ENCODE results near the gene RAB38. TPM values are rescaled to one million over a fixed set of nuclear protein-coding genes. Genes with fewer than 3 reads are reported as not detected.

The RAB38 gene
- total and polyA plus RNA-seq, 9 donors, result 0.91 to 4.3 (median 2.4) TPM

DNA sequence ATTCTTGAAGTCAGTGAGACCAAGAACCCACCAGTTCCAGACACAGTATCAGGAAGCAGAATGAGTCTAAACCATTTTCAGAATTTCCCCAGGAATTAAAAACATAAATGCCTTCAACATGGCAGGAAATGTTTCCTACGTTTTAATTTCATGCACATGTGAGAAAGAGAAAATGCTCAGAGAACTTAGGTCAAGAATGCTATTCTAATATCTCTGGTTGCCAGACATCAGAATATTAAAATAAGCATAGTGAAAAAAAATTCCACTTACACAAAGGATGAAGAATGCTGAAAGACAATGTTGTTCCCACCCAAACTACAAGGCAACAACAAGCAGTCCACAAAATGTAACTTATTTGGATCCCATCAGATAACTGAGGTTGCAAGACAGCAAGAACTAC lies 104.8 kb downstream of the RAB38 start:
- H3K9me3 ChIP-seq, result no peaks in the 10 kb centered on the region
- H3K4me1 ChIP-seq (ENCODE audit: insufficient read depth), result no peaks in the 10 kb centered on the region
- intact Hi-C loops (cut with DNase I), result no loop called here
- H3K27ac ChIP-seq, result no peak overlapping the region
- no peaks in the 10 kb centered on the region for H3K27me3 ChIP-seq
- H3K4me3 ChIP-seq, result no peak overlapping the region
- TF ChIP-seq, protein P1, sequence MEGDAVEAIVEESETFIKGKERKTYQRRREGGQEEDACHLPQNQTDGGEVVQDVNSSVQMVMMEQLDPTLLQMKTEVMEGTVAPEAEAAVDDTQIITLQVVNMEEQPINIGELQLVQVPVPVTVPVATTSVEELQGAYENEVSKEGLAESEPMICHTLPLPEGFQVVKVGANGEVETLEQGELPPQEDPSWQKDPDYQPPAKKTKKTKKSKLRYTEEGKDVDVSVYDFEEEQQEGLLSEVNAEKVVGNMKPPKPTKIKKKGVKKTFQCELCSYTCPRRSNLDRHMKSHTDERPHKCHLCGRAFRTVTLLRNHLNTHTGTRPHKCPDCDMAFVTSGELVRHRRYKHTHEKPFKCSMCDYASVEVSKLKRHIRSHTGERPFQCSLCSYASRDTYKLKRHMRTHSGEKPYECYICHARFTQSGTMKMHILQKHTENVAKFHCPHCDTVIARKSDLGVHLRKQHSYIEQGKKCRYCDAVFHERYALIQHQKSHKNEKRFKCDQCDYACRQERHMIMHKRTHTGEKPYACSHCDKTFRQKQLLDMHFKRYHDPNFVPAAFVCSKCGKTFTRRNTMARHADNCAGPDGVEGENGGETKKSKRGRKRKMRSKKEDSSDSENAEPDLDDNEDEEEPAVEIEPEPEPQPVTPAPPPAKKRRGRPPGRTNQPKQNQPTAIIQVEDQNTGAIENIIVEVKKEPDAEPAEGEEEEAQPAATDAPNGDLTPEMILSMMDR (IDR thresholded peaks at IDR 0.05), result no peak
- TF ChIP-seq EP300 (IDR thresholded peaks at IDR 0.05) (no peak), POLR2A (IDR thresholded peaks at IDR 0.05) (no peak)
- DNase-seq, result no peak
- WGBS, 3 donors, result 8 to 11% (median 9%) methylated on average over 1 of the region's 1 CpG
- no peaks in the 10 kb centered on the region for H3K36me3 ChIP-seq

DNA sequence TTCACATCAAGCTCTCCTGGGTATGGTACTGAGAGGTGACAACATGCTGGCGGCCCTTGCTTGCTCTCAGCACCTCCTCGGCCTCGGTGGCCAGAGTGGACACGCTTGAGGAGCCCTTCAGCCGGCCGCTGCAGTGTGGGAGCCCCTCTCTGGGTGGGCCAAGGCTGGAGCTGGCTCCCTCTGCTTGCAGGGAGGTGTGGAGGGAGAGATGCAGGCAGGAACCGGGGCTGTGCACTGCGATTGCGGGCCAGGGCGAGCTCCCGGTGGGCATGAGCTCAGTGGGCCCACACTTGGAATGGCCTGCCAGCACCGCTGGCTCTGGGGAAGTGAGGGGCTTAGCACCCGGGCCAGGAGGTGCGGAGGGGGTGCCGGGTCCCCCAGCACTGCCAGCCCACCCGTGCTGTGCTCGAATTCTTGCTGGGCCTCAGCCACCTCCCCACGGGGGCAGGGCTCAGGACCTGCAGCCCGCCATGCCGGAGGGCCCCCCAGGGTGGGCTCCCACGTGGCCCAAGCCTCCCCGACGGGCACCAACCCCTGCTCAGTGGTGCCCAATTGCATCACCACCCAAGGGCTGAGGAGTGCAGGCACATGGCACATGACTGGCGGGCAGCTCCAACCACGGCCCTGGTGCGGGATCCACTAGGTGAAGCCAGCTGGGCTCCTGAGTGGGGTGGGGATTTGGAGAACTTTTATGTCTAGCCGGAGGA lies 106.2 kb downstream of the RAB38 start:
- no peak for DNase-seq

DNA sequence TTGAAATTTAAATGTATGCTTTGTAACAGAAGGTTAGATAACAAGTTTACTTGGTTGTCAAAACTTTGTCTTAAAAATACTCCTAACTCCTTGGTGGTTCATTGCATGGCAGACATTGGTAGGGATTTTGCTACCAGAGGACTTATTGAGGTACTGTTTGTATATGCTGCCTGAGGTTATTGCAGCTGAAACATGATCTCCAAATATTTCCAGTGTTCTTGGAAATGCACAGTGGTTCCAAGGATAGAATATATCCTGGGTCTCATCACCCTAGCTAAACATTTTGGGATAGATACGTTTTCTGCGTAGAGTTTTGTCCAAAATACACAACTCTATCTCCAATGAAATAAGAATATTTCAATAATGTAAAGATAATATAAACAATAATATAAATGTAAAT lies 109.2 kb downstream of the RAB38 start:
- Histone ChIP-seq H3K4me3 (no peak overlapping the region), H3K4me1 (ENCODE audit: insufficient read depth) (no peaks in the 10 kb centered on the region), H3K9me3 (no peaks in the 10 kb centered on the region), H3K27me3 (no peaks in the 10 kb centered on the region), H3K27ac (no peak overlapping the region), H3K36me3 (no peaks in the 10 kb centered on the region)
- TF ChIP-seq POLR2A (IDR thresholded peaks at IDR 0.05) (no peak), EP300 (IDR thresholded peaks at IDR 0.05) (no peak)
- TF ChIP-seq, protein P1 (IDR thresholded peaks at IDR 0.05), result no peak
- no peak for DNase-seq
- WGBS, 3 donors, result 21 to 66% (median 29%) methylated on average over 2 of the region's 2 CpGs
- intact Hi-C loops (cut with DNase I), result no loop called here

More for the DNA sequence above, 106.2 kb downstream of the RAB38 start:
- intact Hi-C loops (cut with DNase I), result no loop called here
- Histone ChIP-seq H3K4me1 (ENCODE audit: insufficient read depth) (no peaks in the 10 kb centered on the region), H3K36me3 (no peaks in the 10 kb centered on the region), H3K27me3 (no peaks in the 10 kb centered on the region), H3K4me3 (no peak overlapping the region), H3K27ac (no peak overlapping the region), H3K9me3 (no peaks in the 10 kb centered on the region)
- TF ChIP-seq EP300 (IDR thresholded peaks at IDR 0.05) (no peak), POLR2A (IDR thresholded peaks at IDR 0.05) (no peak)
- TF ChIP-seq, protein P1 (IDR thresholded peaks at IDR 0.05), result no peak
- WGBS, 3 donors, result 91 to 98% (median 95%) methylated on average over 18 to 27 of the region's 27 CpGs

DNA sequence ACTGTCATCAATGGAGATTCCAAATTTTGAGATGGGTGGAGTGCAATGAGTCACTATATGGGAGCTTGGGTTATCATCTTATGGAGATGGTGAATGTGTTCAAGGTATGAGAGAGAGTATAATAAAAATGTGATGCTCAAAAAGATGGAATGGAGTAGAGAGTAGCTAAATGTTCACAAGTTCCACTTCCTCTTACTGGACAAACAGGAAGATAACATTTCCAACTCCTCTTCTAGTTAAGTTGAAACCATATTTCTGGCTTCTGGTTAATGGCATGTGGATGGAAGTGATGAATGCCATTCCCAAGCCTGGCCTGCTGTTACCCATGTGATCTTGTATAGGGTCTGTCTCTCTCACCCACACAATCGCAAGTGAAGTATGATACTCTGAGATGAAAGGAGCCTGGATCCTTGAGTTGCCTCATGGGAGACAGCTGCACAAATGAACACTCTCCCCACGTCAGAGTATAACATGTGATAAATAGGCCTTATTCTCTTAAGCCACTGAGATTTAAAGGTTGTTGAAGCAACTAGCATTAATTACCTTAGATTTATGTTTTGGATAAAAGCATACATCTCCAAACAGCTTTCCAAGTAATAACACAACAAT lies 111.0 kb downstream of the RAB38 start:
- no peak overlapping the region for H3K4me3 ChIP-seq
- 54 to 76% (median 63%) methylated on average over 2 of the region's 2 CpGs for WGBS, 3 donors
- no peaks in the 10 kb centered on the region for H3K4me1 ChIP-seq (ENCODE audit: insufficient read depth)
- no peaks in the 10 kb centered on the region for H3K36me3 ChIP-seq
- no peaks in the 10 kb centered on the region for H3K9me3 ChIP-seq
- no peak overlapping the region for H3K27ac ChIP-seq
- DNase-seq, result no peak
- TF ChIP-seq, protein P1 (IDR thresholded peaks at IDR 0.05), result no peak
- TF ChIP-seq POLR2A (IDR thresholded peaks at IDR 0.05) (no peak), EP300 (IDR thresholded peaks at IDR 0.05) (no peak)
- no peaks in the 10 kb centered on the region for H3K27me3 ChIP-seq
- intact Hi-C loops (cut with DNase I), result no loop called here

Small RNAs within 50 kb of the gene (microRNA-seq; reads per million reads assigned to microRNA genes)
- gene MIR3166, result 0 to 0.16 (median 0) reads per million in 3 donors

Small RNAs within 50 kb of the gene (small RNA-seq; reads per million reads assigned to genes)
- not detected for gene MIR3166
- gene RF00019, result not detected

Other genes with a start within 250 kb of the RAB38 start
- 10 to 100 TPM; 20.3 to 51.2 (median 29.2) TPM for gene CTSC, start 162.3 kb upstream of the RAB38 start, total RNA-seq
- gene CTSC, start 162.3 kb upstream of the RAB38 start, polyA plus RNA-seq, result 100 to 1,000 TPM in 1 of 2 donors, 10 to 100 TPM in 1; 22.0 to 257 TPM